Astrocyte (in vitro differentiated cells and primary cell): ENCODE measurements around the gene SYVN1.

Experiments used
- CTCF ChIP-seq: IDR thresholded peaks from 2 replicates; pipeline ENCODE4 v1.5.1; 2011; ENCODE audit warnings: low read depth, mild to moderate bottlenecking, inconsistent platforms, low read length, moderate library complexity; ENCODE audit not compliant: insufficient read depth
- EZH2 ChIP-seq: IDR thresholded peaks from 2 replicates; pipeline ENCODE4 v1.6.1; 2012; ENCODE audit warnings: mild to moderate bottlenecking, low read length, inconsistent platforms; ENCODE audit not compliant: insufficient read depth

- TF ChIP-seq CTCF: no peak
- TF ChIP-seq EZH2: no peak
These were observed 37.4 kb downstream of the SYVN1 start for GRCh38 chr11:65096926-65097325.
